Lung (tissue), 12 donors: ENCODE measurements around the gene PTK6. TPM values are rescaled to one million over a fixed set of nuclear protein-coding genes. Genes with fewer than 3 reads are reported as not detected.

Experiments used
- ATAC-seq: fragments of 200-7000 bp; cut with Tn5 transposase; one replicate; pipeline ENCODE4 v1.9.1; 2020; ENCODE audit warnings: moderate number of reproducible peaks; ENCODE audit not compliant: insufficient read depth, low FRiP score
- DNase-seq, 3 donors: peaks; one replicate each; pipeline ENCODE4 v3.0.0-alpha.2; 2013 to 2017
- H3K27ac ChIP-seq, 2 donors: one replicate each; pipeline ENCODE4 v1.5.1; 2013; ENCODE audit warnings: mild to moderate bottlenecking in 2 of 2, moderate library complexity in 2 of 2, control low read depth in 1 of 2, inconsistent platforms in 1 of 2, low read depth in 1 of 2, low read length in 1 of 2
- H3K27me3 ChIP-seq, 3 donors: one replicate each; pipeline ENCODE4 v1.5.1; 2013; ENCODE audit warnings: low read length in 2 of 3; ENCODE audit not compliant: control insufficient read depth in 3 of 3, insufficient read depth in 3 of 3
- H3K36me3 ChIP-seq, 4 donors: one replicate each; pipeline ENCODE4 v1.5.1; 2013; ENCODE audit warnings: low read length in 4 of 4, mild to moderate bottlenecking in 1 of 4, moderate library complexity in 1 of 4; ENCODE audit not compliant: control insufficient read depth in 4 of 4, insufficient read depth in 4 of 4
- H3K4me1 ChIP-seq, 5 donors: one replicate each; pipeline ENCODE4 v1.5.1; 2013; ENCODE audit warnings: low read length in 5 of 5, mild to moderate bottlenecking in 2 of 5, moderate library complexity in 1 of 5; ENCODE audit not compliant: control insufficient read depth in 5 of 5, insufficient read depth in 5 of 5
- H3K4me3 ChIP-seq: one replicate; pipeline ENCODE4 v1.5.1; 2013; ENCODE audit warnings: mild to moderate bottlenecking, control low read depth, moderate library complexity
- H3K9ac ChIP-seq, 2 donors: one replicate each; pipeline ENCODE4 v1.5.1; 2013; ENCODE audit warnings: low read length in 2 of 2, control low read depth in 1 of 2; ENCODE audit not compliant: insufficient read depth in 1 of 2
- H3K9me3 ChIP-seq, 4 donors: one replicate each; pipeline ENCODE4 v1.5.1; 2013; ENCODE audit warnings: low read length in 3 of 4, mild to moderate bottlenecking in 1 of 4, moderate library complexity in 1 of 4; ENCODE audit not compliant: control insufficient read depth in 4 of 4, insufficient read depth in 3 of 4
- WGBS, 2 donors: extraction: QIAGEN DNeasy Blood & Tissue Kit; methylation state at CpG; one replicate each; pipeline ENCODE4 v1.1.7; 2013; 5-methylcytosine and 5-hydroxymethylcytosine counted together
- polyA plus RNA-seq, 2 donors: library from polyadenylated mRNA; stranded (reverse); fragments of 200-250 nt; gene quantifications; one replicate each; pipeline ENCODE4 v1.2.1, GENCODE V29; 2013
- total RNA-seq, 2 donors: library from RNA; depleted of rRNA in 1 of 2; stranded (reverse); fragments of >200 nt in 1 of 2; gene quantifications; one replicate each; pipeline ENCODE4 v1.2.1, GENCODE V29; 2014 to 2021
- TF ChIP-seq, protein P1 (sequence below): IDR thresholded peaks from 2 replicates; pipeline ENCODE4 v1.5.1; 2012; ENCODE audit warnings: mild to moderate bottlenecking; ENCODE audit errors: control extremely low read depth, extremely low read depth
- donor health status: control.
- donor health status: control.
- donor health status: Bipolar disorder and iron deficiency.
- donor health status: healthy.
- donor health status: DM: yes; HTN: yes; CAD: no.

PTK6 gene
- total and polyA plus RNA-seq, 4 donors: 0.34 to 5.1 (median 3.7) TPM

DNA sequence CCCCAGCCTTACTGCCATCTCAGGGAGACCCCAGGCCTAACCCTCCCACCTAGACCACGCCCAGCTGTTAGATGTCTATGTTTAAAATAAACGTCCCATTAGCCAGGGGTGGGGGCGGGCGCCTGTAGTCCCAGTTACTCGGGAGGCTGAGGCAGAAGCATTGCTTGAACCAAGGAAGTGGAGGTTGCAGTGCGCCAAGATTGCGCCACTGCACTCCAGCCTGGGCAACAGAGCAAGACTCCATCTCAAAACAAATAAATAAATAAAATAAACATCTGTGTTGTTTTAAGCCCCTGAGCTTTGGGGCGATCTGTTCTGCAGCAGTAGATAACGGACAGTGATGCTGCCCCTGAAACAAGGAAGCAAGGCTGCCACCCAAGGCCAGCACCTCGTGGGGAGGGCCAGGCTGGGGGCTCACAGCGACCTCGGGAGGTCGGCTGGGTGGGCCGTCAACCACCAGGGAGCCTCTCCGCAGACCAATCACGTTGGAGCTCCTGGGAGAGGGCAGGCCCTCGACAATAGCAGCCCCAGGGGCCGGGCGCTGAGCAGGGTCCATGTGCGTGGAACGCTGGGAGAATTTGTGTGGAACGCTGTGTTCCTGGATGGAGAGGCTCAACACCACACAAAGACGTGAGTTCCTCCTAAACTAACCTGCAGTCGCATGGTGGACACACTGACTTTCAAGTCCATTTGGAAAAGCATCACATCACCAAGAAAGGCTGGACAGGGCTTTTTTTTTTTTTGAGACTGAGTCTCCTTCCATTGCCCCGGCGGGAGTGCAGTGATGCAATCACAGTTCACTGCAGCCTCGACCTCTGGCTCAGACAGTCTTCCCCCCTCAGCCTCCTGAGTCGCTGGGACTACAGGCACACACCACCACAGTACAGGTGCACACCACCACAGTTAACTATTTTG, 37.9 kb upstream of the PTK6 start:
- Histone ChIP-seq H3K4me1 (peaks cover 0 to 17% (median 0%) of the 10 kb centered on the region in 5 donors), H3K27ac (peak overlapping the region in 1 of 2 donors; percentile 45), H3K4me3 (no peak overlapping the region), H3K36me3 (peaks cover 0 to 9% (median 0%) of the 10 kb centered on the region in 4 donors), H3K27me3 (peaks cover 0 to 5% (median 0%) of the 10 kb centered on the region in 3 donors), H3K9ac (peak overlapping the region in 1 of 2 donors; percentile 55), H3K9me3 (no peaks in the 10 kb centered on the region)
- ATAC-seq: no peak
- TF ChIP-seq, protein P1, sequence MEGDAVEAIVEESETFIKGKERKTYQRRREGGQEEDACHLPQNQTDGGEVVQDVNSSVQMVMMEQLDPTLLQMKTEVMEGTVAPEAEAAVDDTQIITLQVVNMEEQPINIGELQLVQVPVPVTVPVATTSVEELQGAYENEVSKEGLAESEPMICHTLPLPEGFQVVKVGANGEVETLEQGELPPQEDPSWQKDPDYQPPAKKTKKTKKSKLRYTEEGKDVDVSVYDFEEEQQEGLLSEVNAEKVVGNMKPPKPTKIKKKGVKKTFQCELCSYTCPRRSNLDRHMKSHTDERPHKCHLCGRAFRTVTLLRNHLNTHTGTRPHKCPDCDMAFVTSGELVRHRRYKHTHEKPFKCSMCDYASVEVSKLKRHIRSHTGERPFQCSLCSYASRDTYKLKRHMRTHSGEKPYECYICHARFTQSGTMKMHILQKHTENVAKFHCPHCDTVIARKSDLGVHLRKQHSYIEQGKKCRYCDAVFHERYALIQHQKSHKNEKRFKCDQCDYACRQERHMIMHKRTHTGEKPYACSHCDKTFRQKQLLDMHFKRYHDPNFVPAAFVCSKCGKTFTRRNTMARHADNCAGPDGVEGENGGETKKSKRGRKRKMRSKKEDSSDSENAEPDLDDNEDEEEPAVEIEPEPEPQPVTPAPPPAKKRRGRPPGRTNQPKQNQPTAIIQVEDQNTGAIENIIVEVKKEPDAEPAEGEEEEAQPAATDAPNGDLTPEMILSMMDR: no peak
- DNase-seq: no peak
- 70 to 72% methylated on average over 28 of the region's 28 CpGs for WGBS, 2 donors

DNA sequence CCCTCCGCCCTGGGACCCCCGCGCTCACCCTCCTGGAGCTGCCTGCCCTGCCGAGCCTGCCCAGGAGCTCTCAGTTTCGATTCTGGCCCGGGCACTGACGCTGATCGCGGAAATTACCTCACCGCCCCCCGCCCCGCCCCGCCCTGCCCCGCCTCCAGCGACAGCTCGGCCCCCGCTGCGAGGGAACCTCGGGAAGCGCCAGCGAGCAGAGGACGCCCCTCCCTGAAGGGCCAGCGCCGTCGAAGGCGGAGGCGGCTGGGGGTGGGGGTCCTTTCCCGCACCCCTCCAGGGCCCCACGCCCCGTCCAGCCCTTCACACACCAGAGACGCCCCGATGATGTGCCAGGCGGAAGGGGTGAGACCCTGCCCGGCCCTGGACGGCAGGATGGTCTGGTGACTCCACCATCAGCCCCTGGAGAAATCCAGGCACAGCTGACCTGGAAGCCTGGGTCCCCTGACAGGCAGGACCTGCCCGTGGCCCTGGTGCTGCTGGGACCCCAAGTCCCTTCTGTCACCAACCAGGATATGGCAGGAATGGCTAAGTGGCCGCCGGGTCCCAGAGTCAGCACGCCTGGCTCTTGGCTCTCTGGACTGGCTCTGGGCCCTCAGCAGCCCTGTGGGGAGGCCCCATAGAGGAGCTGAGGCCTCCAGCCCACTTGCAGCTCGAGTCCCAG, 37.1 kb upstream of the PTK6 start, which contains the start of gene HELZ2:
TSS of gene HELZ2 (minus strand) at position 84 of the 673 bp plus-strand sequence. CDS start 1,854 bp downstream, outside the sequence.
- Histone ChIP-seq H3K27ac (peak within 1 kb of the TSS; percentile 68 to 86), H3K9ac (peak within 1 kb of the TSS; percentile 71 to 73), H3K27me3 (peaks cover 0 to 3% (median 0%) of the 10 kb centered on the region in 3 donors), H3K36me3 (peaks cover 0 to 12% (median 0%) of the 10 kb centered on the region in 4 donors), H3K4me1 (peaks cover 0 to 17% (median 0%) of the 10 kb centered on the region in 5 donors), H3K4me3 (peak within 1 kb of the TSS; percentile 77), H3K9me3 (no peaks in the 10 kb centered on the region)
- ATAC-seq (peak; percentile 86), DNase-seq (peak; percentile 81 to 88 (median 82))
- TF ChIP-seq, protein P1: no peak
- 8 to 17% methylated on average over 20 to 40 of the region's 40 CpGs for WGBS, 2 donors

DNA sequence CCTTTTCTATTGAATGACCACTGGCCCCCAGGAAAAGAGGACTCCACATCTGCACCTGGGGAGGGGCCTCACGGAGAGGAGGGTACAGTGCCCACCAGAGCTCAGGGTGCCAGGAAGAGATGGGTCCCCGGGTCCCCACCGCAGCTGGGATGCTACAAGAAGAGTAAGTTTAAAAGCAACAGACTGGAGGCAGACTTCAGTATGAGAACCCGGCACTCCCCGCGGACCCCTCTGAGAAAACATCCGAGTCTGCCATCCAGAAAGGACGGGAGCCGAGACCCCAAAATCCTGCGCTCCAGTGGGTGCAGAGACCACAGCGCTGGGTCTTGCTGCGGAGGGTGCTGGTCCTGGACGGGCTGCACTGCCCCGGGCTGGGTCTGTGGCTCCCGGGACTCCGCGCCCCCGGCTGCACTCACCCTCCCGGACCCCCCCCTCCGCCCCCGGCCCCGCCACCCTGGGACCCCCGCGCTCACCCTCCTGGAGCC, 36.5 kb upstream of the PTK6 start:
- H3K9ac ChIP-seq: peak overlapping the region; percentile 69 to 73
- ATAC-seq (peak; percentile 7), DNase-seq (peak in 1 of 3 donors; percentile 46)
- WGBS, 2 donors: 2 to 4% methylated on average over 13 to 24 of the region's 24 CpGs
- H3K4me1 ChIP-seq: peaks cover 0 to 17% (median 0%) of the 10 kb centered on the region in 5 donors
- peaks cover 0 to 14% (median 0%) of the 10 kb centered on the region in 4 donors for H3K36me3 ChIP-seq
- H3K9me3 ChIP-seq: no peaks in the 10 kb centered on the region
- H3K27me3 ChIP-seq: peaks cover 0 to 3% (median 0%) of the 10 kb centered on the region in 3 donors
- peak overlapping the region; percentile 63 to 86 for H3K27ac ChIP-seq
- peak overlapping the region; percentile 77 for H3K4me3 ChIP-seq
- TF ChIP-seq, protein P1: no peak
